GM19468 (cell line): ENCODE results near the gene FUT3.
"Not testable (repeated sequence)": the region's sequence is repeated elsewhere in the genome, so short reads cannot be mapped to it uniquely, and the experiment has no call there.

Experiments
- ATAC-seq: cut with Tn5 transposase; IDR thresholded peaks from one replicate; pipeline ENCODE4 v1.9.1; 2021; ENCODE audit warnings: mild to moderate bottlenecking, moderate library complexity, moderate number of reproducible peaks; ENCODE audit not compliant: unreplicated experiment; ENCODE audit errors: extremely low read depth

The FUT3 gene

DNA sequence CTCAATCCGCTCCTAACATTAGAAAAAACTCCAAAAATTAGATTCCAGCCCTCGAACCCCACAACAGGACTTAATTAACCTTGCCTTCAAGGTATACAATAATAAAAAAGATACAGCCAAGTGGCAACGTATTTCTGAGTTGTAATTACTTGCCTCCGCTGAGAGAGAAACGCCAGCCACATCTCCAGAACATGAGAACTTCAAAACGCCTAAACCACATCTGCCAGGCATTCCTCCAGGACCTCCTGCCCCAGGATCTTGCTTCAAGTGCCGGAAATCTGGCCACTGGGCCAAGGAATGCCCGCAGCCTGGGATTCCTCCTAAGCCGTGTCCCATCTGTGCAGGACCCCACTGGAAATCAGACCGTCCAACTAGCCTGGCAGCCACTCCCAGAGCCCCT is 2.9 kb upstream of the FUT3 start:
- ATAC-seq = not testable (repeated sequence)

DNA sequence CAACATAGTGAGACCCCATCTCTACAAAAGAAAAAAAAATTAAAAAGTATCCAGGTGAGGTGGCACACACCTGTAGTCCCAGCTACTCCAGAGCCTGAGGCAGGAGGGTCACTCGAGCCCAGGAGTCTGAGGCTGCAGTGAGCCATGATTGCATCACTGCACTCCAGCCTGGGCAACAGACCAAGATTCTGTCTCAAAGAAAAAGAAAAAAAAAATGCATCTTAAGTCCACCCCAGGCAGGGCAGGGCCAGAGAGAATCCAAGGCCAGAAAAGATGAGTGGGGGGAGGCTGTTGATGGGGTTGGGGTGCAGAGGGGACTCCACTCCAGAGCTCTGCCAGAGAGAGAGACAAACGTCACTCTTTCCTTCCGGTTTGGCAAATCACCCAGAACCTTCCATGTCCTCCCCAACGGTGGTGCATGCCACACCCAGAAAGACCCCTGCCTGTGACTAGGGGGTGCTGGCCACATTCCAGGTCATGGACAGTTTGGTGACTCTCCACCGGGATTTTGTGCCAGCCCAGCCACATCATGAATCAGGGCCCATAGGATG is 431 bp downstream of the FUT3 start:
- no peak for ATAC-seq

DNA sequence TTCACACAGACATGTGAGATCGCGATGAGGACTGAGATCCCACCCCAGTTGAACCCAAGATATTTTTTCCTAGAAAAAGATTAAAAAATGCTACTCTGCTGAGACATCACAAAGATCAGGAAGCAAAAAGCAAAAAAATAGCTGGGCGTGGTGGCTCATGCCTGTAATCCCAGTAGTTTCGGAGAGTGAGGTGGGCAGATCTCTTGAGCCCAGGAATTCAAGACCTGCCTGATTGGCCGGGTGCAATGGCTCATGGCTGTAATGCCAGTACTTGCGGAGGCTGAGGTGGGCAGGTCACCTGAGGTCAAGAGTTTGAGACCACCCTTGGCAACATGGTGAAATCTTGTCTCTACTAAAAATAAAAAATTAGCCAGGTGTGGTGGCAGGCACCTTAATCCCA is 1.1 kb downstream of the FUT3 start:
- ATAC-seq = no peak

DNA sequence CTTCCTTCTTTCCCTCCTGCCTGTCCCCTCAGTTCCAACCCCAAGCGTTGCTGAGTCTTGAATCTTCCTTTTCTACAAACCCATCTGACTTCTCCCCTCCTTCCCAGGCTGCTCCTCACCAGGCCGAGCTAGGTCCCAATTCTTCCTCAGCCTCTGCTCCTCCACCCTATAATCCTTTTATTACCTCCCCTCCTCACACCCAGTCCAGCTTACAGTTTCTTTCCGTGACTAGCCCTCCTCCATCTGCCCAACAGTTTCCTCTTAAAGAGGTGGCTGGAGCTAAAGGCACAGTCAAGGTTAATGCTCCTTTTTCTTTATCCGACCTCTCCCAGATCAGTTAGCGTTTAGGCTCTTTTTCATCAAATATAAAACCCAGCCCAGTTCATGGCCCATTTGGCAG is 2.6 kb downstream of the FUT3 start:
- not testable (repeated sequence) for ATAC-seq

DNA sequence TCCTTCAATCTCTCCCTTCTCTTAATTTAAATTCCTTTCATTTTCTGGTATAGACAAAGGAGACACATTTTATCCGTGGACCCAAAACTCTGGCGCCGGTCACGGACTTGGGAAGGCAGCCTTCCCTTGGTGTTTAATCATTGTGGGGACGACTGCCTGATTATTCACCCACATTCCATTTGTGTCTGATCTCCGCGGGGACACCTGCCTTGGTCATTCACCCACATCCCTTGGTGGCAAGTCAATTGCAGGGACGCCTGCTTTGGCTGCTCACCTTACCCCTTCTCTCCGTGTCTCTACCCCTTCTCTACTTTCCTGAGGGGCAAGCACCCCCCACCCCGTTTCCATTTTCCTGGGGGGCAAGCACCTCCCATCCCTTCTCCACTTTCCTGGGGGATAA is 3.4 kb downstream of the FUT3 start:
- ATAC-seq = not testable (repeated sequence)

DNA sequence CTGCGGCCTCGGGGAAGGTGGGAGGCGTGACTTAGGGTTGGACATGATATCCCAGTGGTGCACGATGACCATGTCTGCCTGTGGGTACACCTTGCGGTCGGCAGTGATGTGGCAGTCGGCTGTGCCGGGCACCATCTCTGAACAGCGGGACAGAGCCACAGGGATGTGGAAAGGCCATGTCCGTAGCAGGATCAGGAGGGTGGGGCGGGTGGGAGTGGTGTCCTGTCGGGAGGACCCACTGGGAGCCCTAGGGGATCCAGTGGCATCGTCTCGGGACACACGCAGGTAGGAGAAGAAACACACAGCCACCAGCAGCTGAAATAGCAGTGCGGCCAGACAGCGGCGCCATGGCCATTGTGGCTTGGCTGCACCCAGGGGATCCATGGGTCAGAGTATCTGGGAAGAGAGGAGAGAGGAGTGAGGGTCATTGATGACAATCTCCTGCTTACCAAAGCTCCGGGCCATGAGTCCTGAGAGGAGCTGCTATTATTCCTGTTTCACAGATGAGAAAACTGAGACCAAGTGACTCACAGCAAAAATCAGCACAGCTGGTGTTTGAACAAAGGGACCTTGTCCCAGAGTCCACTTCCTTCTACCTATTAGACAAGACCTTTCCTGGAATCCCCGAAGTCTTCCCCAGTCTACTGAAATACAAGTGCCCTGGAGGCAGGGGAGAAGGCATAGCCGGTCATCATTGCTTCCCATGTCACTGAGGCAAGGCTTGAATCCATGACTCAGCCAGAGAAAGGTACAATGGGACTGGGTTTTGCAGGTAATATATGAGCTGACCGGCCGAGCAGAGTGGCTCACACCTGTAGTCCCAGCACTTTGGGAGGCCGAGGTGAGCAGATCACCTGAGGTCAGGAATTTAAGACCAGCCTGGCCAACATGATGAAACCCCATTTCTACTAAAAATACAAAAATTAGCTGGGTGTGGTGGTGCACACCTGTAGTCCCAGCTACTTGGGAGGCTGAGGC is 6.5 kb downstream of the FUT3 start:
- no peak for ATAC-seq

DNA sequence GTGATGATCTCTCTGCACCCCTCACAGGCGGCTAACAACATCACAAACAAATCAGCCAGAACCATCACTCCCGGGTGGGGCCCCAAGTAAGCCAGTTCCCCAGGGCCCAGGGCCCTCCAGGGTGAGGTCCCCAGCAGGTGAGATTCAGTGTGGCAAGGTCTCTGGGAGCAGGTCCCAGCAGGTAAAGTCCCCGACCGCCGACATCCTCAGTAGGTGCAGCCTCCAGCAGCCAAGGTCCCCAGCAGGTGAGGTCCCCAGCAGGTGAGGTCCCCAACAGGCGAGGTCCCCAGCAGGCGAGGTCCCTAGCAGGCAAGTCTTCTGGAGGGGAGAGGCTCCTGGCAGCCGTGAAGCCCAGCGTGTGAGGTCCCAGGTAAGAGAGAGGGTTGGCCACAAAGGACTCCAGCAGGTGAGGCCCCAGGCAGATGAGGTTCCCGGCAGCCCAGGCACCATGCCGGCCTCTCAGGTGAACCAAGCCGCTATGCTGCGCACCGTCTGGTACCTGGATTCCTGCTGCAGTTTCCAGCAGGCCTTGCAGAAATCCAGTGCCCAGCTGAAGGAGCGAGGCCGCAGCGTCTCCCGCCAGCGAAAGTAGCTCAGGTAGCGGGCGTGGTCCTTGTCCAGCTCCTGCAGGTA is 7.8 kb downstream of the FUT3 start:
- no peak for ATAC-seq

DNA sequence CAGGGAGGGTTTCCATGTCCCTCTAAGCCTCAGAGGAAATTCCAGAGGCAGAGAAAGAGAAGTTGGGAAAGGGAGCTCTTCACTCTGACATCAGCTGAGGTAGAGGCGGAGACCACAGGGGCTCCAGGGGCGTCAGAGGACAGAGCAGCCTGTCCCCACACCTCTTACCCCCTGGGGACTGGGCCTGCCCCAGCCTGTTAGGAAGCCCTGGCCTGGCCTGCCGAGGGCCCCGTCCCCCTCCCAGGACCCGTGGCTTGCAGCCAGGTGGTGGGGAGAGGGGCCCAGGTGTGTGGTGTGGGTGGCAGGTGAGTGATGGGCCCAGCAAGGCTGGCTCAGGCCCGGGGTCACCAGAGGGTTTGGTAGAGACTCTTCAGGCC is 9.5 kb downstream of the FUT3 start:
- not testable (repeated sequence) for ATAC-seq

DNA sequence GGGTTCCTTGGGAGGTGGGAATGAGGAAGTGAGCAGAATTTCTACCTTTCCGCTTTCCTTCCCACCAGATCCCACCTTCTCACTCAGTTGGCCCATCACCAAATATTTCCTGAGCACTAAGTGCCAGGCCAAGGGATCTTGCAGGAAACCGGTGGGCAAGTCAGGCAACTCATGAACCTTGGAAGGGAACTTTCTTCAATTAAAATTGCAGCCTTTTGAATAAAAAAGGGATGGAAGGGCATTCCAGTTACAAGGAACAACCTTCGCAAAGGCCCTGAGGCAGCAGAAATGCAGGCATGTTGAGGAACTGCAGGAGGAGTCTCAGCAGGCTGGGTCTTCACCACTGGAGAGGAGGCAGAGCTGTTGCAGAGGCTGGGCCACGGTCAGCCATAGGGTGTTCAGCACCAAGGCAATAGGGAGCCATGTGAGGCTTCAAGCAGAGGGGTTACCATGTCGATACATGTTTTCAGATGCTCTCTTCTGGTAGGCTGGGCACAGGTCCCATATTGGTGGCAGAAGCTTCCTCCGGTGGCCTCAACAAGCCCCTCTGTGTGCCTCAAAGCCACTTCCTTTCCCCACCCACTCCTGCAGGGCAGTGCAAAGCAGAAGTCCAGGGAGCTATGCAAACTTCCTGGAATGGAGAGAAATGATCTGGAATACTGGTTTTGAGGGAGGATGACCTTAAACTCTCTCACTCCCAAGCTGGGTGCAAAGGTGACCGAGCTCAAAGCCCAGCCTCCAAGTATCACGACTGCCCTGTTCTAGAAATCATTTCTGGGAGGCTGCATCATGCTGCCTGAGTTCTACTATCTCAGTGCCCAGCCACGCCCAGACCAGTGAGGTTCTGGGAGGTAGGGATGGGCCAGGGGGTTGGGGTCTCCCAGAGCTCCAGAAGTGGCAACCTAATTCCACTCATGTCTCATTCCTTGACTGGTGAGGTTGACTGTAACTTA is 11.9 kb downstream of the FUT3 start, which contains the start of gene FUT6:
FUT6 (minus strand) TSS at position 638 of the 953 bp plus-strand sequence. CDS start 7,135 bp downstream, outside the sequence.
- no peak for ATAC-seq

DNA sequence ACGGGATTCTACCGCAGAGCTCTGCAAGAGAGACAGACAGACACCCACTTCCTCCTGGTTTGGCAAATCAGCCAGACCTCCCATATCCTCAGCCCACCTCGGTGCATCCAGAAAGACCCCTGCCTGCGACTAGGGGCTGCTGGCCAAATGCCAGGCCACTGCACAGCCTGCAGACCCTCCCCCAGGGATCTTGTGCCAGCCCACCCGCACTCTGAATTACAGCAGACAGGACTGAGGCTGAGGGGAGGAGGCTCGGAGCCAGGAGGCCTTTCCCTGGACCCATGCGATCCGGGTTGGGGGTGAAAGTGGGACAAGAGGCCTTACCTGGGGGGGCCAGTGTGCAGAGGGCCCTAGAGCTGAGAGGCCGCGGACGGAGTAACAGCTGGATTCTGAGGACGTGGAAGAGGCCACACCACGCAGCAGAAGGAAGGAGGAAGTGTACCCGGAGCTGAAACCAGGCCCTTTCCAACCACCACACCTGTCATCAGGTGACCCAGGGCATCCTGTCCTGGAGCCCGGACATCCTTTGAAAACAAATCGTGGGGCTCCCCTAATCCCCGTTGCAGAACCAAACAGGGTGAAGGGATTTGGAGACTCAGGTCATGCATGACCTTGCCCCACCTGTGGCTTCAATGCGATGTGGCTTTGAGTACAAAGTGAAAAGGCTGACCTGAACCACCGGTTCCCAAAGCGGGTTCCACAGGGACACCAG is 12.7 kb downstream of the FUT3 start:
- no peak for ATAC-seq

DNA sequence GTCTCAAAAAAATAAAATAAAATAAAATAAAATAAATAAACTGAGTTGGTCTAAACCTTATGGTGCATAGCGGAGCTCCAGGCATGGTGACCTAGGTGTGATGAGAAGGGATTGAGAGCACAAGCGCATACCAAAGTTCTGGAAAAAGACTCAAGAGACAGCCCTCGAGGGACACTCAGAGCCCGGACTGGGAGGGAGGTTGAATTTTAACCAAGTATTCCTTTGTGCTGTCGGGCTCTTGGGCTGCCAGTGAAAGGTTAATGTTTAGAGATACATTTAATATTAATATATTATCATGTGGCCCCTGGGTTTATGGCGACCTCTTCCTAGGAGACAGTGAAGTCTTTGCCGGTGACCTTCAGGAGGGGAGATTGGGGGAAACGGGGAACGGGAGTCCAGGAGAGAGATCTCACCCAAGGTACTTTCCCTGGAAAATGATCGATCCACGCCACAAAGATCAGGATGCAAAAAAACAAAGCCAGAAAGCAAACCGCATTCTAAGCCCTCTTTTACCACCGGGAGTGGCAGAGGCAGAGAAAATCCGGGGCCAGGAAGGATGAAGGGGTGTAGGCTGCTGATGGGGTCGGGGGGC is 13.4 kb downstream of the FUT3 start:
- no peak for ATAC-seq

DNA sequence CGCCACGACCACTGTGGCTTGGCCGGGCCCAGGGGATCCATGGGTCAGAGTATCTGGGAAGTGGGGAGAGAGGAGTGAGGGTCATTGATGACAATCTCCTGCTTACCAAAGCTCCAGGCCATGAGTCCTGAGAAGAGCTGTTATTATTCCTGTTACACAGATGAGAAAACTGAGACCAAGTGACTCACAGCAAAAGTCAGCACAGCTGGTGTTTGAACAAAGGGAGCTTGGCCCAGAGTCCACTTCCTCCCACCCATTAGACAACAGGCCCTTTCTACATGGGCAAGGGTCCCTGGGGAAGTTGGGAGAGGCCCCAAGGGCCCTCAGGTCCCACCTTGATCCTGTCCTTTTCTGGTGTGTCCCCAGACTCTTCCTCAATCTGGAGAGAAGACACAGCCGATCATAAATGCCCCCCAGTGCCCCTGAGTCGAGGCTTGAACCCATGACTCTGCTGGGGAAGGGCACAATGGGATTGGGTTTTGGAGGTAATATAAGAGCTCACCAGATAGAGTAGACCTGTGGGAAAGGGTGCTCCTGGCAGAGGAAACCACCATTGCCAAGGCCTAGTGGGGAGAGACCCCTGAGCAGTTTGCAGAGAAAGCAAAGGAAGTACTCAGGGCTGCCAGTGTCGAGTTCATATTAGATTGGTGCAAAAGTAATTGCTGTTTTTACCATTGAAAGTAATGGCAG is 18.6 kb downstream of the FUT3 start:
- ATAC-seq = no peak

DNA sequence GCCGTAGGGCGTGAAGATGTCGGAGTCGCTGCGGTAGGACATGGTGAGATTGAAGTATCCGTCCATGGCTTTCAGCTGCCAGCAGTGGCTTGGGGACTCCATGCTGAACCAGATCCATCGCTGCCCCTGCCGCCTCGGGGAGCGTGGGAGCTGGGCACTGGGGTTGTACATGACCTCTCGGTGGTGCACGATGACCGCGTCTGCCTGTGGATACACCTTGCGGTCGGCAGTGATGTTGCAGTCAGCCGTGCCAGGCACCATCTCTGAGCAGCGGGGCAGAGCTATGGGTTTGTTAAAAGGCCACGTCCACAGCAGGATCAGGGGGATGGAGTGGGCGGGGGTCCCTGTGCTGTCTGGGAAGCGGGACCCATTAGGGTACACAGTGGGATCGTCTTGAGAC is 19.2 kb downstream of the FUT3 start:
- no peak for ATAC-seq

DNA sequence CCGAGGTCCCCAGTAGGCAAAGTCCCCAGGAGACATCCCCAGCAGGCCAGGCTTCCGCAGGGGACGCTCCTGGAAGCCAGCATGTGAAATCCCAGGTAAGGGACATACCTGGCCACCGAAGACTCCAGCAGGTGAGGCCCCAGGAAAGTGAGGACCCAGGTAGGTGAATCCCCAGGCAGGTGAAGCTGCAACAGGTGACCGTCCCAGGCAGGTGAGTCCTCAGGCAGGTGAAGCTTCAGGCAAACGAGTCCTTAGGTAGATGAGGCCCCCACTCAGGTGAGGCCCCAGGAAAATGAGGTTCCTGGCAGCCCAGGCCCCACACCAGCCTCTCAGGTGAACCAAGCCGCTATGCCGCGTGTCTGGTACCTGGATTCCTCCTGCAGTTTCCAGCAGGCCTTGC is 20.1 kb downstream of the FUT3 start:
- no peak for ATAC-seq

DNA sequence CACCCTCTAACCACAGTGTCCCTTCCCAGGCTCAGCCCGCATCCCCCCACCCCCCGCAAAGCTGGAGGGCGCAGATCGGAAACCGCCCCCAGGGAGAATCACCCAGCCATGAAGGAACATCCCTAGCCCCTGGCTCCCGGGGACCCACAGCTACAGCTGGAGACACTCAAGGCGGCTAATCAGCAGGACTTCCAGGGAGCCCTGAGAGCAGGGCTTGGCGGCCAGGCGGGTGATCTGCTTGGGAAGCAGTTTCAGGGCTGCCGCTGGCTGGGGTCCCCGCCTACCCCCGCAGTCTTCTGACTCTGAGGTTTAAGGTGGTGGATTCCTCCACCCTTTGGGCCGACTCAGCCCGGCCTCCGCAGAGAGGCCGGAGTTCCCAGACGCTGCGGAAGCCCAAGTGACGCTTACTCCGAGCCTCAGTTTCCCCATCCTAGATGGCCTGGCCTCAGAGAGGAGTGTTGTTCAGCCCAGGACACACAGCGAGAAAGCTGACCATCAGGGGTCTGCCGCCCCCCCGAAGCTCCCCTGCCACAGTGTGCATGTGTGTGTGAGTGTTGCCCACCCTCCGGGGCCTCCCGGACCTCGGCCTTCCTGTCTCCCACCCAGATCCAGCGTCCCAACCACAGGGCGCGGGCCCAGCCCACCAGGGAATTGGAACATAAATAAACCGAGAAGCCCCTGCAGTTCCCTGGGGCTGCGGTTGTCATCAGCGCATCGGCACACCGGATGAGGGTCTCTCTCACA is 21.5 kb downstream of the FUT3 start:
- no peak for ATAC-seq

DNA sequence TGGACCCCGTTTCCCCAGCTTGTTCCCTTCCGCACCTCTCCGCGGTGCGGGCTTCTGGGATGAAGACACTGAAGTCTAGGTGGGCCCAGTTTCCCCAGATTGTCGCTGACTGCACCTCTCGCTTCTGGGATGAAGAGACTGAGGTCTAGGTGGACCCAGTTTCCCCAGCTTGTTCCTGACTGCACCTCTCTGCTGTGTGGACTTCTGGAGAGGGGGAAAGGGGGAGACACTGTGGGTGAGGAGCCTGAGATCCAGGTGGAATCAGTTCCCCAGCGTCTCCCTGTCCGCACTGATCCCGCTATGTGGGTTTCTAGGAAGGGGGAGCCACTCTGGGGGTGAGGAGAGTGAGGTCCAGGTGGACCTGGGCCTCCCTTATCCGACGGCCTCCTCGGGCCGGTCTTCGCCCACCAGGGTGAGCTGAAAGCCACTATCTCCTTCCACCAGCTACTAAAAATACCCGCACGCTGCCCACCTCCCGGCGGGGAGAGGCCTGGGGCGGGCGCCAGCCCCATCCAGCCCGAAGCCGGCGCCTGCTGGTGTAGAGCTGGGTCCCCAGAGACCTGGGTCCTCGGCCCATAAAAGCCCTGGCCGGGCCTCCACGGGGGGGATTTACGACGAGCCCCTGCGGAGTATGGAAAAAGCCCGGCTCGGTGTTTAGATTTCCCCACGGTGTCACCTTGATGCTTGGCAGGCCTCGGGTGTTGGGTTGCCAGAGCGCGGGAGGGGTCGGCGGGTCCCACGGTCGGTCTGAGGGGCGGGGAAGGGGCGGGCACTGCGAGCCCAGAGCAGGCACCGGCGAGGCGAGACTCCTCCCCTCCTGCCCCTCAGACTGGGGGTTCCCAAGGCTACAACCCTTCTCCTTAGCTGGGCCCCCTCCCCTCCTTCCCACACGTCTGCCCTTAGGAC is 22.3 kb downstream of the FUT3 start:
- no peak for ATAC-seq
